Jurkat, Clone E6-1 (cell line): Measurements from ENCODE around the gene CHAT.

Experiments
- DNase-seq: peaks from one replicate; pipeline ENCODE4 v3.0.0-alpha.2; 2011; ENCODE audit warnings: low read depth, low spot score
- H3K4me3 ChIP-seq: 2 replicates; pipeline ENCODE4 v1.5.1; 2011; ENCODE audit warnings: mild to moderate bottlenecking, low read length, control low read depth, moderate library complexity

Gene CHAT

DNA sequence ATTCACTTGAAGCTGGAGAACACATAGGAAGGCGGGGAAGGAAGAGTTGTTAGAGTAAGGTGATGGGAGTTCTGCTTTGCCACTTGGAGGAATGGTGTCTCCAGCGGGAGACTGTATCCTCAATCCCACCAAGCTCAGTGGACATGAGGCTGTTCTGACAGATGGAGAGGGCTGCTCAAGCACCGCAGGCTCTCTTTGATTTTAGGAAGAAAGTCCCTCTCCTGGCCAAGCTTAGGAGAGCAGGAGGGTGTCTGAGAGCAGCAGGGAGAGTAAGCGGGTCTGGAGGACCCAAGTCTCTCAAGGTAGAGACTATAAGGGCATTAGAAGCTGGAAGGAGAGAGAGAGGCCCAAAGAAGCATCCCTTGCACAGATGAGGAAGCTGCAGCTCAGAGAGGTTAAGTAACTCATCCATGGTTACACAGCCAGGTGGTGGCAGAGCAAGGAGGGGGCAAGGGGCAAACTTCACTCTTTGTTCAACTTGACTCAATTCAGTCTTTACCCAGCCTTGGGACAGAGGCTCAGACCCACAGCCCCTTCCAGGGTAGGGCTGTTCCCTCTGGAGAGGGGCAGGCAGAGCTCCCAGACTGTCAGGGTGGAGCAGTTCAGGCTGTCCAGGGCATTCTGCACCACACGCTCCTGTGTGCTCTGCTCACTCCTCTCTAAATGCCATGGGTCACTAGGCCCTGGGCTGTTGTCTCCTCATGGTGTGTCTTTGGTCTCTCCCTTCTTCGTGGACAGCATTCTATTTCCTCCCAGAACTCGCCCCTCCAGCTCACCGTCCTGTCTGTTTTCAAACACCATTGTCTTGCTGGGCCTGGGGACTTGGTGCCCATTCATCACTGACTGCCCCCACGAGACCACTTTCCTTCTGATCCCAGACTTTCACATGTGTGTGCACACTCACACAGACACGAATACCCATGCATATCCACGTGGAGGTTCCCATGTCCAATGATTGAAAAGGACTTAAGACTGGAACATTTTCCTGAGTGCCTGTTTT is 8.9 kb downstream of the CHAT start:
- DNase-seq = no peak
- no peak overlapping the region for H3K4me3 ChIP-seq

GRCh38 chr10:49624629-49625028 is 10.8 kb downstream of the CHAT start:
- DNase-seq = no peak
- H3K4me3 ChIP-seq = no peak overlapping the region

- no peak overlapping the region for H3K4me3 ChIP-seq
- no peak for DNase-seq
These were observed 11.6 kb downstream of the CHAT start for GRCh38 chr10:49625411-49625810.

- no peak overlapping the region for H3K4me3 ChIP-seq
- DNase-seq = no peak
These were observed 13.2 kb downstream of the CHAT start for GRCh38 chr10:49627038-49627437.

- no peak for DNase-seq
- no peak overlapping the region for H3K4me3 ChIP-seq
These were observed 13.9 kb downstream of the CHAT start for GRCh38 chr10:49627644-49628247.

DNA sequence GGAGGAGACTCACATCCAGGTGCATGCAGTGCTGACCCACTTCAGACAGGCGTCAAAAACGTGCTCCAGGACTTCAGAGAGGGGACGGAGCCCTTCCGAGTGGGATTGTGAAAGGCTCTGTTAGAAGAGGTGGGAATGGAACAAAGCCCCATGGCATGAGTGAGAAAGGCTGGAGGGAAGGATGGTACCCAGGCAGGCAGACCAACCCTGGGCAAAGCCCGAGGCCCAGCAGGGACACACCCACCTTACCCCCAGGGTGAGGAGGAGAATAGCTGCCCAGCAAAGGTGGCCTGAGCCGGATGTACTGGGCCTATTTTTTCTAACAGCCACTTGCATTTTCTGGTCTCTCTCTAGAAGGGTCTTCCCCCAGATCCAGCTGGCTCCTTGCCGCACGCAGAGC is 14.8 kb downstream of the CHAT start:
- DNase-seq = no peak
- no peak overlapping the region for H3K4me3 ChIP-seq

DNA sequence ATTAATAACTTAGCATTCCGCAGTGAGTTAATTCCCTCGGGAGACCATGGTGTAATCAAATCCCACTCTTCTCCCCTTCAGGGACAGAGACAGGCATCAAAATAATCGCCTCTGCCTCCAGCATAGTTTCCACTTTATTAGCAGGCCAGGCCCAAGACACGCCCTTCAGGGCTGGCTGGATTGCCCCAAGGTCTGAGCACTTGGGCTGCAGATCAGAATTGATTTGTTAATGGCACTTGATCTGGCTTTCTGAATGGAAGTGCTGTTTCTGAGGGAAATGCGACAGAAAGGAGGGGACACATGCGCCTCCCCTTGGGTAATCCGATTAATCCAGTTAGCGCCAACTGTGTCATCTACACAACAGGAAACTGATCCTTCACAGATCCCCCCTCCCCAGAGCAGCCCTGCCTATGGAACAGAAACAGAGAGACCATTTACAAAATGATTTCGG is 15.6 kb downstream of the CHAT start:
- no peak overlapping the region for H3K4me3 ChIP-seq
- DNase-seq = no peak

DNA sequence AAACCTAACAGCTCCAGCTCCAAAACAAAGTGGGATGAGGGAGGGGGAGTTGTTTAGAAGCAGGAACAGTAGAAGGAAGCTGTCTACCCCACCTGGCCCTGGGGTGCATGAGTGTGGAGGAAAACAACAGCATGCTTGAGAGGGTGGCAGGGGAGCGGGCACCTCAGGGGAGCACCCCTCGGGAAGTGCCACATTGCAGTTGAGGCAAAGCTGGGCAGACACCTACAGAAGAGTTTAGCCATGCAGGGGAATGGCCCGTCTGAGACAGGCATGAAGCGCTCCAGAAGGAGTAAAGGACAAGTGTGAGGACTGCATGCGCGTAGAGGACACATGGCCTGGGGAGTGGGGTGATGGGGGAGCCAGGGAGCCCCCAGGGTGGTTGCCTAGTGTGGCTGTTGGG is 18.1 kb downstream of the CHAT start:
- no peak overlapping the region for H3K4me3 ChIP-seq
- no peak for DNase-seq

GRCh38 chr10:49632406-49633317 is 18.8 kb downstream of the CHAT start:
- no peak for DNase-seq
- H3K4me3 ChIP-seq = no peak overlapping the region

GRCh38 chr10:49633327-49634068 is 19.7 kb downstream of the CHAT start:
- no peak overlapping the region for H3K4me3 ChIP-seq
- DNase-seq = no peak

- DNase-seq = no peak
- no peak overlapping the region for H3K4me3 ChIP-seq
These were observed 20.3 kb downstream of the CHAT start for GRCh38 chr10:49634069-49634660.

DNA sequence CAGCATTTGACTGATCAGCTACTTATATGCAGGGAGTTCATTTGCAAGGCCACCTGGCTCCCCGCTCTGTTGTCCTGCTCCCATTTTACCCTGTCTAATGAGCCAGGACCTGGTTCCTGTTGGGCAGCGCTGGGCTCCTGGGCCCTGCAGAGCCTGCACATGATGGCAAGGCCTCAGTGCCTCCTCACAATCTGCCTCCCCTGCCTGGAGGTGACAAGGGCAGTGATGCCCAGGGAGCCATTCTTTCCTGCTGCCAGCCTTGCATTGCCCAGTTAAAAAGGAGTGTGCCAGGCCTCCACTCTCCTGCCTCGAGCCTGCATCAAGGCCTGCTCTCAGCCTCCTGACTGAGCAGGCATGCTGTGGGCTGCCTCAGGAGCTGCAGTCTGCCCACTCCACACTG is 28.5 kb downstream of the CHAT start:
- DNase-seq = no peak
- H3K4me3 ChIP-seq = no peak overlapping the region

DNA sequence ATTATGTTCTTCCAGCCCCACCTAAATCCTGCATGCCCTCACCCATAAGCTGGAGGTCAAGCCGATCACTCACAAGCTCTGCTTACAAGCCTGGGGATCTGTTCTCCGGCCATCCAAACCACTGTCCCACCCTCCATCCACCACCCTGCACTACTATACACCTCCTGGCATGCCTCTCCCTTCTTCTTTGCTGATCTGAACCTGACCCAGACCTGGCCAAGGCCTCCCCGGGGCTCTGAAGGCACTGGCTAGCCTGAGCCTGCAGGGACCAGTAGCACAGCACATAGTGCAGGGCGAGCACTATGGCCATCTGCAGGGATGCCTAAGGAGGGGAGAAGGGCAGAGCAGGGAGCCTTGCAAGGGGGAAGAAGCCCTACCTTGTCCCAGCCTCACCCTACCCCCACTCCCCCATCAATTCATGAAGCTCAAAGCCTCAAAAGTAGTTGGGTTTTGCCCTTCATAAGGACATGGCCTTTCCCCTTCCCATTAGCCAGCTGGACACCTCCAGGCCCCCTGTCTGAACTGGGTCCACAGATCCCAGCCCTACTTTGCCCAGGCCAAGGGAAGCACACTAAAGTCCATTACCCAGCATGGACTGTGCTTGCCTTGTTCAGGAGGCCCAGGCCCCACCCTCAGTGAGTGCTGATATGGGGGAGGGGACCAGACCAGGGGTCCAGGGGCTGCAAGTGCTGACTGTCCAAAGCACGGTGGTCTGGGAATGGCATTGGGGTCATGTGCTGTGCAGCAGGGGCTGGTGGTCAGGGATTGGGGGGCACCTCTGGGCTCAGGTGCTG is 29.6 kb downstream of the CHAT start:
- H3K4me3 ChIP-seq = no peak overlapping the region
- no peak for DNase-seq

GRCh38 chr10:49644035-49644646 is 30.3 kb downstream of the CHAT start:
- DNase-seq = no peak

GRCh38 chr10:49645417-49645816 is 31.6 kb downstream of the CHAT start:
- DNase-seq = no peak

More at GRCh38 chr10:49644035-49644646, 30.3 kb downstream of the CHAT start:
- H3K4me3 ChIP-seq = no peak overlapping the region

GRCh38 chr10:49645871-49646870 is 32.3 kb downstream of the CHAT start:
- DNase-seq = no peak
- H3K4me3 ChIP-seq = no peak overlapping the region

More at GRCh38 chr10:49645417-49645816, 31.6 kb downstream of the CHAT start:
- H3K4me3 ChIP-seq = no peak overlapping the region
